Measurements from ENCODE around the gene TMEM144.
"Not testable (repeated sequence)": the region's sequence is repeated elsewhere in the genome, so short reads cannot be mapped to it uniquely, and the experiment has no call there.

DNA sequence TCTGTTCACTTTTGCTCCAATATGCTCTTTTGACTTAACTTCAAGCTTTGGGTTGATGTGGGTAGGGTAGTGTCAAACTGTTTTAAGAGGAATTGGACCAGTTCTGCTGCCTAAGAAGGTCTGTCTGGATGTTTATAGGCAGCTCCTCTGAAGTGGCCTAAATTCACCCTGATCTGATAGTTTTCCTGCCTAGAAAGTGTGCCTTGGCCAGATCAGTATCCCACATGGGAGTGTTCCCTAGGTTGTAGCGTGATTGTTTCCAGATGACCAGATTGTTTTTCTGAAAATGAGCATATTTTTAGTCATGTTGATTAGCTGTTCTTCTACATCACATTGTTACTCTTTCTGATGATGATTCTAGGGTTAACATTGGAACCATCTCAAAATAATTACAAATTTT lies 68.8 kb downstream of the TMEM144 start:
- TF ChIP-seq, protein P1, sequence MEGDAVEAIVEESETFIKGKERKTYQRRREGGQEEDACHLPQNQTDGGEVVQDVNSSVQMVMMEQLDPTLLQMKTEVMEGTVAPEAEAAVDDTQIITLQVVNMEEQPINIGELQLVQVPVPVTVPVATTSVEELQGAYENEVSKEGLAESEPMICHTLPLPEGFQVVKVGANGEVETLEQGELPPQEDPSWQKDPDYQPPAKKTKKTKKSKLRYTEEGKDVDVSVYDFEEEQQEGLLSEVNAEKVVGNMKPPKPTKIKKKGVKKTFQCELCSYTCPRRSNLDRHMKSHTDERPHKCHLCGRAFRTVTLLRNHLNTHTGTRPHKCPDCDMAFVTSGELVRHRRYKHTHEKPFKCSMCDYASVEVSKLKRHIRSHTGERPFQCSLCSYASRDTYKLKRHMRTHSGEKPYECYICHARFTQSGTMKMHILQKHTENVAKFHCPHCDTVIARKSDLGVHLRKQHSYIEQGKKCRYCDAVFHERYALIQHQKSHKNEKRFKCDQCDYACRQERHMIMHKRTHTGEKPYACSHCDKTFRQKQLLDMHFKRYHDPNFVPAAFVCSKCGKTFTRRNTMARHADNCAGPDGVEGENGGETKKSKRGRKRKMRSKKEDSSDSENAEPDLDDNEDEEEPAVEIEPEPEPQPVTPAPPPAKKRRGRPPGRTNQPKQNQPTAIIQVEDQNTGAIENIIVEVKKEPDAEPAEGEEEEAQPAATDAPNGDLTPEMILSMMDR (IDR thresholded peaks at IDR 0.05), result not testable (repeated sequence)
- TF ChIP-seq POLR2AphosphoS5, TCF7L2 (IDR thresholded peaks at IDR 0.05; ENCODE audit: low read depth, low read length): not testable (repeated sequence)
